ENCODE data around the gene ZNF792. TPM values are rescaled to one million over a fixed set of nuclear protein-coding genes. Genes with fewer than 3 reads are reported as not detected.
"Not testable (repeated sequence)": the region's sequence is repeated elsewhere in the genome, so short reads cannot be mapped to it uniquely, and the experiment has no call there.

The ZNF792 gene
- total RNA-seq, 1 donor from 2014 or later = 5.0 TPM

GRCh38 chr19:34970185-34970780 lies 6.3 kb upstream of the ZNF792 start:
- intact Hi-C loops (cut with micrococcal nuclease); H3K27ac Mint-ChIP-seq; DNase-seq; H3K4me3 Mint-ChIP-seq; H3K27me3 Mint-ChIP-seq; H3K36me3 Mint-ChIP-seq (ENCODE audit: low read depth): not testable (repeated sequence)
- Mint-ChIP-seq H3K9me3 (peaks cover 12% of the 10 kb centered on the region), H3K4me1 (peaks cover 11% of the 10 kb centered on the region)

- H3K4me1 Mint-ChIP-seq = peaks cover 10% of the 10 kb centered on the region
- intact Hi-C loops (cut with micrococcal nuclease) = no loop called here
- no peaks in the 10 kb centered on the region for H3K36me3 Mint-ChIP-seq (ENCODE audit: low read depth)
- no peak for DNase-seq
- H3K4me3 Mint-ChIP-seq = no peak overlapping the region
- H3K27me3 Mint-ChIP-seq = no peaks in the 10 kb centered on the region
- H3K9me3 Mint-ChIP-seq = peaks cover 12% of the 10 kb centered on the region
- H3K27ac Mint-ChIP-seq = no peak overlapping the region
These were observed 5.7 kb upstream of the ZNF792 start for GRCh38 chr19:34969721-34970120.

GRCh38 chr19:34967551-34967950 lies 3.5 kb upstream of the ZNF792 start:
- peaks cover 8% of the 10 kb centered on the region for H3K4me1 Mint-ChIP-seq
- no peaks in the 10 kb centered on the region for H3K27me3 Mint-ChIP-seq
- no peak overlapping the region for H3K27ac Mint-ChIP-seq
- no peak for DNase-seq
- intact Hi-C loops (cut with micrococcal nuclease) = no loop called here
- peaks cover 9% of the 10 kb centered on the region for H3K36me3 Mint-ChIP-seq (ENCODE audit: low read depth)
- H3K9me3 Mint-ChIP-seq = peaks cover 17% of the 10 kb centered on the region
- no peak overlapping the region for H3K4me3 Mint-ChIP-seq

- peaks cover 30% of the 10 kb centered on the region for H3K9me3 Mint-ChIP-seq
- H3K27ac Mint-ChIP-seq; DNase-seq; H3K27me3 Mint-ChIP-seq; intact Hi-C loops (cut with micrococcal nuclease): not testable (repeated sequence)
- peak overlapping the region; percentile 3 for H3K4me3 Mint-ChIP-seq
- peaks cover 29% of the 10 kb centered on the region for H3K36me3 Mint-ChIP-seq (ENCODE audit: low read depth)
- H3K4me1 Mint-ChIP-seq = peaks cover 18% of the 10 kb centered on the region
These were observed 1.5 kb upstream of the ZNF792 start for GRCh38 chr19:34965505-34965904.

- Mint-ChIP-seq H3K4me1 (peaks cover 18% of the 10 kb centered on the region), H3K4me3 (peak overlapping the region; percentile 76), H3K27me3 (no peaks in the 10 kb centered on the region), H3K9me3 (peaks cover 38% of the 10 kb centered on the region), H3K36me3 (ENCODE audit: low read depth) (peaks cover 38% of the 10 kb centered on the region), H3K27ac (no peak overlapping the region)
- intact Hi-C loops (cut with micrococcal nuclease) = loop anchor here (1.0 kb wide), 1 partner anchor 9 kb away; no protein-coding TSS in a partner anchor
- DNase-seq = no peak
These were observed 569 bp upstream of the ZNF792 start for GRCh38 chr19:34964598-34964997.

- H3K27ac Mint-ChIP-seq = peak overlapping the region; percentile 87
- peaks cover 33% of the 10 kb centered on the region for H3K9me3 Mint-ChIP-seq
- no peaks in the 10 kb centered on the region for H3K27me3 Mint-ChIP-seq
- intact Hi-C loops (cut with micrococcal nuclease) = no loop called here
- H3K4me1 Mint-ChIP-seq = peaks cover 18% of the 10 kb centered on the region
- H3K4me3 Mint-ChIP-seq = peak overlapping the region; percentile 96
- peaks cover 55% of the 10 kb centered on the region for H3K36me3 Mint-ChIP-seq (ENCODE audit: low read depth)
- DNase-seq = peak; percentile 65
These were observed 1.1 kb downstream of the ZNF792 start for GRCh38 chr19:34962687-34963572.

- peak; percentile 77 for DNase-seq
- peaks cover 62% of the 10 kb centered on the region for H3K36me3 Mint-ChIP-seq (ENCODE audit: low read depth)
- intact Hi-C loops (cut with micrococcal nuclease) = no loop called here
- H3K4me3 Mint-ChIP-seq = peak overlapping the region; percentile 96
- peaks cover 18% of the 10 kb centered on the region for H3K4me1 Mint-ChIP-seq
- no peaks in the 10 kb centered on the region for H3K27me3 Mint-ChIP-seq
- peak overlapping the region; percentile 87 for H3K27ac Mint-ChIP-seq
- H3K9me3 Mint-ChIP-seq = peaks cover 34% of the 10 kb centered on the region
These were observed 2.0 kb downstream of the ZNF792 start for GRCh38 chr19:34961775-34962686.

GRCh38 chr19:34960940-34961679 lies 2.9 kb downstream of the ZNF792 start:
- peaks cover 40% of the 10 kb centered on the region for H3K9me3 Mint-ChIP-seq
- H3K27me3 Mint-ChIP-seq = no peaks in the 10 kb centered on the region
- DNase-seq = no peak
- peaks cover 18% of the 10 kb centered on the region for H3K4me1 Mint-ChIP-seq
- intact Hi-C loops (cut with micrococcal nuclease) = no loop called here
- no peak overlapping the region for H3K4me3 Mint-ChIP-seq
- H3K36me3 Mint-ChIP-seq (ENCODE audit: low read depth) = peaks cover 70% of the 10 kb centered on the region
- H3K27ac Mint-ChIP-seq = no peak overlapping the region

GRCh38 chr19:34960103-34960805 lies 3.8 kb downstream of the ZNF792 start:
- peaks cover 18% of the 10 kb centered on the region for H3K4me1 Mint-ChIP-seq
- H3K4me3 Mint-ChIP-seq = no peak overlapping the region
- H3K27me3 Mint-ChIP-seq = no peaks in the 10 kb centered on the region
- H3K27ac Mint-ChIP-seq = peak overlapping the region; percentile 5
- intact Hi-C loops (cut with micrococcal nuclease) = no loop called here
- peaks cover 41% of the 10 kb centered on the region for H3K9me3 Mint-ChIP-seq
- peaks cover 78% of the 10 kb centered on the region for H3K36me3 Mint-ChIP-seq (ENCODE audit: low read depth)
- no peak for DNase-seq

GRCh38 chr19:34959021-34959420 lies 5.0 kb downstream of the ZNF792 start:
- Mint-ChIP-seq H3K27me3 (no peaks in the 10 kb centered on the region), H3K36me3 (ENCODE audit: low read depth) (peaks cover 85% of the 10 kb centered on the region), H3K27ac (no peak overlapping the region), H3K9me3 (peaks cover 46% of the 10 kb centered on the region), H3K4me1 (peaks cover 18% of the 10 kb centered on the region), H3K4me3 (no peak overlapping the region)
- no peak for DNase-seq
- intact Hi-C loops (cut with micrococcal nuclease) = no loop called here

GRCh38 chr19:34957830-34958751 lies 5.9 kb downstream of the ZNF792 start:
- H3K27me3 Mint-ChIP-seq = no peaks in the 10 kb centered on the region
- no peak overlapping the region for H3K27ac Mint-ChIP-seq
- intact Hi-C loops (cut with micrococcal nuclease) = no loop called here
- no peak overlapping the region for H3K4me3 Mint-ChIP-seq
- peaks cover 15% of the 10 kb centered on the region for H3K4me1 Mint-ChIP-seq
- peaks cover 52% of the 10 kb centered on the region for H3K9me3 Mint-ChIP-seq
- H3K36me3 Mint-ChIP-seq (ENCODE audit: low read depth) = peaks cover 89% of the 10 kb centered on the region
- DNase-seq = no peak

GRCh38 chr19:34953092-34953491 lies 10.9 kb downstream of the ZNF792 start:
- Mint-ChIP-seq H3K27me3 (no peaks in the 10 kb centered on the region), H3K36me3 (ENCODE audit: low read depth) (peaks cover 63% of the 10 kb centered on the region), H3K9me3 (peaks cover 44% of the 10 kb centered on the region), H3K27ac (no peak overlapping the region), H3K4me1 (no peaks in the 10 kb centered on the region), H3K4me3 (no peak overlapping the region)
- DNase-seq = no peak
- intact Hi-C loops (cut with micrococcal nuclease) = no loop called here
